HUES48 (cell line): ENCODE data around the gene OR6V1.

Source experiments
- H3K27ac ChIP-seq: one replicate; pipeline ENCODE4 v1.7.0; 2013; ENCODE audit warnings: low read depth, low read length, inconsistent platforms
- H3K27me3 ChIP-seq: 2 replicates; pipeline ENCODE4 v1.6.1; 2013; ENCODE audit warnings: mild to moderate bottlenecking, low read length; ENCODE audit not compliant: control insufficient read depth, insufficient read depth
- H3K36me3 ChIP-seq: 2 replicates; pipeline ENCODE4 v1.6.1; 2013; ENCODE audit warnings: low read length; ENCODE audit not compliant: control insufficient read depth, insufficient read depth
- H3K4me1 ChIP-seq: 2 replicates; pipeline ENCODE4 v1.6.1; 2013; ENCODE audit warnings: mild to moderate bottlenecking, low read length; ENCODE audit not compliant: control insufficient read depth, insufficient read depth
- H3K4me3 ChIP-seq: 2 replicates; pipeline ENCODE4 v1.5.1; 2013; ENCODE audit warnings: mild to moderate bottlenecking, low read depth, low read length
- H3K9ac ChIP-seq: 2 replicates; pipeline ENCODE4 v1.6.1; 2013; ENCODE audit warnings: mild to moderate bottlenecking, low read depth, low read length, moderate library complexity
- H3K9me3 ChIP-seq: 2 replicates; pipeline ENCODE4 v1.6.1; 2013; ENCODE audit warnings: low read length; ENCODE audit not compliant: control insufficient read depth, insufficient read depth

Gene OR6V1

GRCh38 chr7:143015926-143016490 is 36.1 kb upstream of the OR6V1 start:
- Histone ChIP-seq H3K27me3 (no peaks in the 10 kb centered on the region), H3K4me3 (no peak overlapping the region), H3K27ac (no peak overlapping the region), H3K4me1 (no peaks in the 10 kb centered on the region), H3K36me3 (no peaks in the 10 kb centered on the region), H3K9ac (no peak overlapping the region), H3K9me3 (no peaks in the 10 kb centered on the region)

DNA sequence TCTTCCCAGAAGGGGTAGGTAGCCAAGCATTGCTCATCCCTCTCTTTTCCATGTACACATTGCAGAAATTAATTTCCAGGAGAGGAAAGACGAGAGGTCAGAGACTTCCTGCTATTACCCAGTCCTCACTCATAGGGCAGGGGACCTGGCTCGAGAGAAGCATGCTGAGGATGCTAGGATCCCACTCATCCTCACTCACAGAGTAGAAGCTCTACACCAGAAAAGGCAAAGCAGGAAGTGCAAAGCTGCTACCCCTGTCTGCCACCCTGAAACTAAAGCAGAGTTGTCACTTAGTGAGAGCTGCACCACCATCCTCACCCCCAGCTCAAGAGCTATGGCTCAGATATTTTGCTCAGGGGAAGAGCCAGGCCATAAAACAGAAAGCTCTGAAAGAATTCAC is 35.1 kb upstream of the OR6V1 start:
- H3K9ac ChIP-seq, result no peak overlapping the region
- H3K36me3 ChIP-seq, result no peaks in the 10 kb centered on the region
- H3K27me3 ChIP-seq, result no peaks in the 10 kb centered on the region
- no peak overlapping the region for H3K27ac ChIP-seq
- no peaks in the 10 kb centered on the region for H3K4me1 ChIP-seq
- H3K4me3 ChIP-seq, result no peak overlapping the region
- no peaks in the 10 kb centered on the region for H3K9me3 ChIP-seq

DNA sequence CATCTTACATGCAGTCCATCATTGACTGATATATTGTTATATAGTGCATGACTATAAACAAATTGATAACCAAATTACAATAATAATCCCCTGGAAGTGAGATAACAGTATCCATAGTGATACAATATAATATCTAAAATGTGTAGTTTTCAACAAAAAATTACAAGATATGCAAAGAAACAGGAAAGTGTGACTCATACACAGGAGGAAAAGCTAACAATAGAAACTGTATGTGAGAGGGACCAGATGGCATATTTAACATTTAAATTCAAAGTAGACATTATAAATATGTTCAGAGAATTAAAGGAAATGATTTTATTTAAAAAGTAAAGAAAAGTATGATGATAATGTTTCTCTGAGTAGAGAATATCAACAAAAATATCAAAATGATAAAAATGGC is 33.2 kb upstream of the OR6V1 start:
- no peaks in the 10 kb centered on the region for H3K36me3 ChIP-seq
- no peak overlapping the region for H3K27ac ChIP-seq
- no peak overlapping the region for H3K9ac ChIP-seq
- H3K9me3 ChIP-seq, result no peaks in the 10 kb centered on the region
- H3K4me3 ChIP-seq, result no peak overlapping the region
- H3K27me3 ChIP-seq, result no peaks in the 10 kb centered on the region
- no peaks in the 10 kb centered on the region for H3K4me1 ChIP-seq

DNA sequence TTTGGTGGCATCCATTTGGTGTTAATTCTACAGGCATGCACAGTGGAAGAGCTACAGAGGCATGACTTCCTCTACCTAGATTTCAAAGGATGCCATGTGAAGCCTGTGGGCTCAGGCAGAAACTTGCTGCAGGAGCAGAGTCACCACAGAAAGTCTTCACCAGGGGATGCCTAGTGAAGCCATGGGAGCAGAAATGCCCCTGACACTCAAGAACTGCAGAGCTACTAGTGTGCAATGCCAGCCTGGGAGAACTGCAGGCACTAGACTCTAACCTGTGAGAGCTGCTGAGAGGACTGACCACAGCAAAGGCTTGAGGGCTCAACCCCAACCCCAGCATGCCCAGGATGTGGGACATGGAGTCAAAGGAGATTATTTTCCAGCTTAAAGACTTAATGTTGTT is 29.1 kb upstream of the OR6V1 start:
- H3K36me3 ChIP-seq, result no peaks in the 10 kb centered on the region
- H3K27me3 ChIP-seq, result no peaks in the 10 kb centered on the region
- H3K27ac ChIP-seq, result no peak overlapping the region
- no peak overlapping the region for H3K4me3 ChIP-seq
- H3K9me3 ChIP-seq, result no peaks in the 10 kb centered on the region
- H3K9ac ChIP-seq, result no peak overlapping the region
- H3K4me1 ChIP-seq, result no peaks in the 10 kb centered on the region

- Histone ChIP-seq H3K9ac (no peak overlapping the region), H3K36me3 (no peaks in the 10 kb centered on the region), H3K27me3 (no peaks in the 10 kb centered on the region), H3K9me3 (no peaks in the 10 kb centered on the region), H3K4me3 (no peak overlapping the region), H3K4me1 (no peaks in the 10 kb centered on the region), H3K27ac (no peak overlapping the region)
These were observed 26.8 kb upstream of the OR6V1 start for GRCh38 chr7:143025371-143025770.

- Histone ChIP-seq H3K27me3 (no peaks in the 10 kb centered on the region), H3K36me3 (no peaks in the 10 kb centered on the region), H3K4me3 (no peak within 1 kb of the TSS), H3K4me1 (no peaks in the 10 kb centered on the region), H3K9ac (no peak within 1 kb of the TSS), H3K27ac (no peak within 1 kb of the TSS), H3K9me3 (no peaks in the 10 kb centered on the region)
These were observed 25.1 kb upstream of the OR6V1 start, which contains the start of gene OR9A2 for GRCh38 chr7:143027032-143027431. OR9A2 (minus strand) TSS chr7:143027132; CDS start chr7:143027132, 0 bp downstream.

DNA sequence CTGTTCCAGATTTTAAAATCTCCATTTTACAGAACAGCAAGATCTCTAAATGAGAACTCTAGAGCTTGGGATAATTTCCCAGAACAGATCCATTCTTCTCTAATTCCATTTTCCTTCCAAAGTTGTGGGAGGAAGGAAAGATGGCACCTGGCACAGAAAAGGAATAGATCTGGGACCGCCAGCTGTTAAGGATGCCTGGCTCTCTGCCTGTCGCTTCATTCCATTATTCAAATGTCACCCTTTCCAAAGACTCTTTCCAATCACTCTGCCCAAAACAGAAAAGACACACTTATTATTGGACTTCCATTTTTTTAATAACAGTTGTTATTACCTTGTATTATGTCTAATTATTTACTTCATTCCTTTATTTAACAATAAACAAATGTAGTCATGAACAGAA is 24.5 kb upstream of the OR6V1 start:
- Histone ChIP-seq H3K9ac (no peak overlapping the region), H3K36me3 (no peaks in the 10 kb centered on the region), H3K4me1 (no peaks in the 10 kb centered on the region), H3K27ac (no peak overlapping the region), H3K27me3 (no peaks in the 10 kb centered on the region), H3K4me3 (no peak overlapping the region), H3K9me3 (no peaks in the 10 kb centered on the region)

DNA sequence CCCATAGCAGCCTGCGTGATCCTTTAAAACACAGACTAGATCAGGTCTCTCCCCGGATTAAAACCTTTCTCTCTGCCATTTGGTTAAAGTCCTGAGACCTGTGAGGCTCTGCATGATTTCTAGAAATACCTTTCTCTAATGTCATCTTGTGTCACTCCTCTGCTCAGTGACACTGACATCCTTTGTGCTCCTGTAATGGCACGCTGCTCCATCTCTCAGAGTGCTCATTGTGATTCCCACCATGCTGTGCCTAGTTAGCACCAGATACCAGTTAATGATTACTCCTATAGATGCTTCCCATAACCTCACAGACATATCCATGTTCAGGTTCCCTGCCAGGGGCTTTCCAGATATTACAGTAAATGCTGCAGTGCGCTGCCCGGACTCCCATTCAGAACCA is 13.5 kb upstream of the OR6V1 start:
- H3K4me1 ChIP-seq, result no peaks in the 10 kb centered on the region
- H3K4me3 ChIP-seq, result no peak overlapping the region
- no peaks in the 10 kb centered on the region for H3K36me3 ChIP-seq
- no peaks in the 10 kb centered on the region for H3K9me3 ChIP-seq
- no peaks in the 10 kb centered on the region for H3K27me3 ChIP-seq
- no peak overlapping the region for H3K27ac ChIP-seq
- H3K9ac ChIP-seq, result no peak overlapping the region

- Histone ChIP-seq H3K27ac (no peak overlapping the region), H3K4me1 (no peaks in the 10 kb centered on the region), H3K9ac (no peak overlapping the region), H3K36me3 (no peaks in the 10 kb centered on the region), H3K27me3 (no peaks in the 10 kb centered on the region), H3K9me3 (no peaks in the 10 kb centered on the region), H3K4me3 (no peak overlapping the region)
These were observed 11.9 kb upstream of the OR6V1 start for GRCh38 chr7:143040209-143040715.

DNA sequence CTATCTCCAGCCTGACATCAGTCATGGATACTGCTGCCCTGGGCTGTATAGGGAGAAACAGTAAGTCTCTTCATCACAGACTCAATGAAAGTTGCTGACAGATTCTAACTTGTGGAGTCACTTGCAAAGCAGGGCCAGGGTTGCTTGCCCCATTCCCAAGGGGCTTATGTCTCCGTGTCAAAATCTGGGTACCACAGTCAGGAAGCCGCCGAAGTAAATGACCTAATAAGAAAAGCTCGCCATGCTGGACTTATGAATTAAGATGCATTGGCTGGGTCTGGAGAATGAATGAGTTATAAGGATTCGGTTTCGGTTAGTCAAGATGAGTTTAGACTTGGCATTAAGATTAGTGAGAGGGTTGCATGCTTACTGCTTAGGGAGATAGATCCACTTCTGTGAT is 10.8 kb upstream of the OR6V1 start:
- Histone ChIP-seq H3K4me3 (no peak overlapping the region), H3K27ac (no peak overlapping the region), H3K9ac (no peak overlapping the region), H3K9me3 (no peaks in the 10 kb centered on the region), H3K27me3 (no peaks in the 10 kb centered on the region), H3K4me1 (no peaks in the 10 kb centered on the region), H3K36me3 (no peaks in the 10 kb centered on the region)

GRCh38 chr7:143042159-143042789 is 9.9 kb upstream of the OR6V1 start:
- H3K9ac ChIP-seq, result no peak overlapping the region
- H3K4me3 ChIP-seq, result no peak overlapping the region
- H3K27ac ChIP-seq, result no peak overlapping the region
- H3K9me3 ChIP-seq, result no peaks in the 10 kb centered on the region
- H3K4me1 ChIP-seq, result no peaks in the 10 kb centered on the region
- H3K36me3 ChIP-seq, result no peaks in the 10 kb centered on the region
- H3K27me3 ChIP-seq, result no peaks in the 10 kb centered on the region
